ENCODE data around the gene SNX10. TPM values are rescaled to one million over a fixed set of nuclear protein-coding genes. Genes with fewer than 3 reads are reported as not detected.

SNX10 gene
- polyA plus RNA-seq, 4 donors, result 1.3 to 12.4 (median 4.9) TPM

DNA sequence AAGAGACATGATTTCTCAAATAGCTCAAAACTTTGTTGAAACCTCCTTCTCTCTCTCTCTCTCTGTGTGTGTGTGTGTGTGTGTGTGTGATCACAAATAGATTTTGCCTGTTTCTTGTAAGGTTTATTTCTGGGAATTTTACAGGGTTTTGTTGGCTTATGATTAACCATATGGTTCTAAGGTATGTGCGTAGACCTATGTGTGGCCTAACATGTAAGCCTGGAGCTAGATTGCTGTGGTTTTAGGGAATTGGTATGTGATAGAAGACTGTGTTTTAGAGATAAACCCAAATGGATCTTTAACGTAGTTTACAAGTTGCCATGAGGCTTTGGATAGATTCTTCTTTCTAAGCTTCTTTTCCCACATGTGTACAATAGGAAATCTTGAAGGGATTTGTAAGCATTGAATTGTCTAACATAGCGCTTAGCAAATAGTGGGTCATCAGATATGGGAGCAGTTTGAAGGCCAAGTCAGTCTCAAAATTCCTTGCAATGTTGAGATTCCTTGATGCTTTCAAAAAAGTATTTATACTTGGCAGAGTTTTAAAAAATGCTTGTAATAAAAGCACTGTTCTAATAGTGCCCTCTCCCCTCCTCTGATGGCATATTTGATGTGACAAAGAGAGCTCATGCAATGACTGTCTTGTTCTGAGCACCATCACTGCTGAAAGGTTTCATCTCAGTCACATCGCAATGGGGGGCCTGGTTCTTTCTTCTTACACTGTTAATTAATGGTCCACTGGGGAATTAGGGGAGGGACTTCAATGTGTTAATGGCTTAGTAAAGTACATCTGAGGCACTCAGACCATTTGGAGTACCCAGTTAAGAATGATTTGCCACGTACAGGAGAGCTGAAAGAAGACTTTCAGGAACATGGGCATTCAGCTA lies 118.2 kb downstream of the SNX10 start:
- peak in 1 of 2 donors; percentile 4 for DNase-seq
- H3K4me3 ChIP-seq (ENCODE audit: low read depth in 1 of 3, low read length in 3 of 3), result no peak overlapping the region
- no peaks in the 10 kb centered on the region for H3K9me3 ChIP-seq (ENCODE audit: control insufficient read depth in 2 of 2, insufficient read depth in 1 of 2, low read depth in 1 of 2, low read length in 1 of 2)
- H3K36me3 ChIP-seq (ENCODE audit: control insufficient read depth in 3 of 3, insufficient read depth in 2 of 3, low read depth in 1 of 3, low read length in 3 of 3), result no peaks in the 10 kb centered on the region
- H3K4me1 ChIP-seq (ENCODE audit: control insufficient read depth in 3 of 3, insufficient read depth in 2 of 3, low read depth in 1 of 3, low read length in 2 of 3), result no peaks in the 10 kb centered on the region
- H3K27me3 ChIP-seq (ENCODE audit: control insufficient read depth in 3 of 3, insufficient read depth in 3 of 3, low read length in 3 of 3), result no peaks in the 10 kb centered on the region
- no peak overlapping the region for H3K27ac ChIP-seq (ENCODE audit: low read depth in 1 of 3, low read length in 2 of 3)
- no peak for FAIRE-seq
- WGBS, 3 donors, result 81 to 86% (median 83%) methylated on average over 5 of the region's 5 CpGs

DNA sequence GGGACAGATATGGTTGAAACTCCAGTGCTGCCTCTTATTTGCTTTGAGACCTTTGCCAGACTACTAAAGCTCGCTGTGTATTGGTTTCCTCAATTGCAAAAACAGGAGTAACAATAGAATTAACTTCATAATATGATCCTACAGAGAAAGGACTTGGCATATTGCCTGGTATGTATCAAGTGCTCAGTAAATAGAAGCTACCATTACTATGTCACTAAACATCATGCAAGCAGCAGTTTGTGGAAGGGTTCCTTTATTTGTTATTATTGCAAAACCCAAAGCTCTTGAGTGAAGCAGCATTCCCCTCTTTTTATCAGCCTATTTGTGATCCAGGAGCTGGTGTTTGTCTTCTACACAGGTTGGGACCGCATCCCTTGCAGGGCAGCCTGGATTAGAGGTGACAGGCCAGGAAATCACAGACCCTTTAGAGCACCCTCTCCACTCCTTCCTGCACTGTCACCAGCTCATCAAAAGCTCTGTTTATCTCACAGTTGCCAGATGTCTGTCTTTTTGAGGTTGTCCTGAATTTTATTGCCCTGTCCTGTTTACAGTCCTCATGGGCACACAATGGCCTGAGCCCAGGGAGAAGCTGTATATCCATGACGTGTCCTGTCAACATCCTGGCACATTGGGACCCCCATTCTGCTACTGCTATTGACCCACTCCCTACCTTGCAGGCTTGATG lies 121.5 kb downstream of the SNX10 start:
- DNase-seq, result no peak
- 59 to 75% (median 67%) methylated on average over 3 of the region's 3 CpGs for WGBS, 3 donors
- no peak for FAIRE-seq

DNA sequence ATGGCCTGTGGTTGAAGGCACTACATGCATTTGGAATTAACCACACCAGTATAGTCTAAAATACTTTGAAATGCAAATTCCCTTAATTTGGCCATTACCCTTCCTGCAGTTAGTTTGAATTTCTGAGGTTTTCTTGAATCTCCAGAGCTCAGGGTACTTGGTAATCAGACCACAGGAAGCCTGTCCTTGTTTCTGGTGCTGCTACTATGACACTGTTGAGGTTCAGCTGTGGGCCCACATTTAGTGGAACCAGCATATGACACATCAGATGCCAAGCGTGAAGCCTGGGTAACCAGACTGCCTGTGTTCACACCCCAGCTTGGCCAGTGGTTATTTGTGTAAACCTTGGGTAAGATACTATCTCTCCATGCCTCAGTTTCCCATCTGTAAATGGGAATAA lies 124.3 kb downstream of the SNX10 start:
- no peak overlapping the region for H3K27ac ChIP-seq (ENCODE audit: low read depth in 1 of 3, low read length in 2 of 3)
- FAIRE-seq (no peak), DNase-seq (no peak)
- no peak overlapping the region for H3K4me3 ChIP-seq (ENCODE audit: low read depth in 1 of 3, low read length in 3 of 3)
- H3K4me1 ChIP-seq (ENCODE audit: control insufficient read depth in 3 of 3, insufficient read depth in 2 of 3, low read depth in 1 of 3, low read length in 2 of 3), result no peaks in the 10 kb centered on the region
- no peaks in the 10 kb centered on the region for H3K9me3 ChIP-seq (ENCODE audit: control insufficient read depth in 2 of 2, insufficient read depth in 1 of 2, low read depth in 1 of 2, low read length in 1 of 2)
- WGBS, 3 donors, result 78 to 89% (median 86%) methylated on average over 1 of the region's 1 CpG
- H3K27me3 ChIP-seq (ENCODE audit: control insufficient read depth in 3 of 3, insufficient read depth in 3 of 3, low read length in 3 of 3), result no peaks in the 10 kb centered on the region
- H3K36me3 ChIP-seq (ENCODE audit: control insufficient read depth in 3 of 3, insufficient read depth in 2 of 3, low read depth in 1 of 3, low read length in 3 of 3), result no peaks in the 10 kb centered on the region

More for the DNA sequence above, 121.5 kb downstream of the SNX10 start:
- H3K36me3 ChIP-seq (ENCODE audit: control insufficient read depth in 3 of 3, insufficient read depth in 2 of 3, low read depth in 1 of 3, low read length in 3 of 3), result no peaks in the 10 kb centered on the region
- no peak overlapping the region for H3K4me3 ChIP-seq (ENCODE audit: low read depth in 1 of 3, low read length in 3 of 3)
- H3K27me3 ChIP-seq (ENCODE audit: control insufficient read depth in 3 of 3, insufficient read depth in 3 of 3, low read length in 3 of 3), result no peaks in the 10 kb centered on the region
- H3K9me3 ChIP-seq (ENCODE audit: control insufficient read depth in 2 of 2, insufficient read depth in 1 of 2, low read depth in 1 of 2, low read length in 1 of 2), result no peaks in the 10 kb centered on the region
- H3K4me1 ChIP-seq (ENCODE audit: control insufficient read depth in 3 of 3, insufficient read depth in 2 of 3, low read depth in 1 of 3, low read length in 2 of 3), result no peaks in the 10 kb centered on the region
- no peak overlapping the region for H3K27ac ChIP-seq (ENCODE audit: low read depth in 1 of 3, low read length in 2 of 3)

DNA sequence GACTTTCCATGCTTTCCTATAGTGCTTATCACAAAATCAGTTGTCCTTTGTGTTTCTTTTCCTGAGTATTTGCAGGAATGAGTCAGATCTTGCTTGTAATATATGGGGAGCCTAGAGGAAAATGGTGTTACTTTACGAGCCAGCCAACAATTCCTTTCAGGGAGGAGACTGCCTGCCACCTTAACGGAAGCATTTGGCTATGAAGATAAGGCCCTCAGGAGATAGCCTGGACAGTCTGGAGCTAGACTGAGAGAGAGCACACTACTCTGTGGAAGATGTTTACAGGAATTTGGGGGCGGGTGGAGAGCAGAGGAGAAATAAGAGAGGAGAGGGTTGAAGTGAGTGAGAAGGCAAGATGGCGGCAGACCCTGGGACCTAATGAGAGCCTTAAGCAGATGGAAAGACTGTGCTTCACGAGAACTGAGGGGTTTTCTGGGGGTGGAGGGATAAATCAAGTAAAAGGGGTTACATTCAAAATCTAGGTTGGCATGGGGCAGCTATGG lies 126.3 kb downstream of the SNX10 start:
- DNase-seq (no peak), FAIRE-seq (no peak)

DNA sequence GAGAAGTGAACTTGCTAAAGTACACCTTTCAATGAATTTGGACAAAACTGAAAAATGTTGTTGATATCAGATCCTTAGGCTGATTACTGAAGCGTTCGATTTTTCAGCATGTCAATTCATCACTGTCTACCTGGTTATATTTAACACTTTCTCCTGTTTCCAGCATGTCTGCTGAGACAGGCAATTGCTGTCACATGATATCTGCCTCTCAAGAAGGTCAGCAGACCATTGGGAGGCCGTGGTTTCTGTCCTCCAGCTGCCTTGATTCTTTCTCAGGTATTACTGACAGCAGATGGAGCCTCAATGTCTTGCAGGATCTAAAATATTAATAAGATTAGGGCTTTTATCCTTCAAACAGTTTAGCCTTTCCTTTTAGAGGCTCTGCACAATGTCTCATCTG lies 127.5 kb downstream of the SNX10 start:
- H3K27me3 ChIP-seq (ENCODE audit: control insufficient read depth in 3 of 3, insufficient read depth in 3 of 3, low read length in 3 of 3), result no peaks in the 10 kb centered on the region
- FAIRE-seq, result no peak
- DNase-seq, result no peak
- no peaks in the 10 kb centered on the region for H3K36me3 ChIP-seq (ENCODE audit: control insufficient read depth in 3 of 3, insufficient read depth in 2 of 3, low read depth in 1 of 3, low read length in 3 of 3)
- H3K9me3 ChIP-seq (ENCODE audit: control insufficient read depth in 2 of 2, insufficient read depth in 1 of 2, low read depth in 1 of 2, low read length in 1 of 2), result no peaks in the 10 kb centered on the region
- H3K4me3 ChIP-seq (ENCODE audit: low read depth in 1 of 3, low read length in 3 of 3), result no peak overlapping the region
- H3K27ac ChIP-seq (ENCODE audit: low read depth in 1 of 3, low read length in 2 of 3), result no peak overlapping the region
- WGBS, 3 donors, result 54 to 75% (median 58%) methylated on average over 3 of the region's 3 CpGs
- H3K4me1 ChIP-seq (ENCODE audit: control insufficient read depth in 3 of 3, insufficient read depth in 2 of 3, low read depth in 1 of 3, low read length in 2 of 3), result no peaks in the 10 kb centered on the region

More for the DNA sequence above, 126.3 kb downstream of the SNX10 start:
- Histone ChIP-seq H3K4me1 (ENCODE audit: control insufficient read depth in 3 of 3, insufficient read depth in 2 of 3, low read depth in 1 of 3, low read length in 2 of 3) (no peaks in the 10 kb centered on the region), H3K27me3 (ENCODE audit: control insufficient read depth in 3 of 3, insufficient read depth in 3 of 3, low read length in 3 of 3) (no peaks in the 10 kb centered on the region), H3K4me3 (ENCODE audit: low read depth in 1 of 3, low read length in 3 of 3) (no peak overlapping the region), H3K36me3 (ENCODE audit: control insufficient read depth in 3 of 3, insufficient read depth in 2 of 3, low read depth in 1 of 3, low read length in 3 of 3) (no peaks in the 10 kb centered on the region), H3K27ac (ENCODE audit: low read depth in 1 of 3, low read length in 2 of 3) (no peak overlapping the region), H3K9me3 (ENCODE audit: control insufficient read depth in 2 of 2, insufficient read depth in 1 of 2, low read depth in 1 of 2, low read length in 1 of 2) (no peaks in the 10 kb centered on the region)
- WGBS, 3 donors, result 72 to 80% (median 73%) methylated on average over 5 of the region's 5 CpGs

DNA sequence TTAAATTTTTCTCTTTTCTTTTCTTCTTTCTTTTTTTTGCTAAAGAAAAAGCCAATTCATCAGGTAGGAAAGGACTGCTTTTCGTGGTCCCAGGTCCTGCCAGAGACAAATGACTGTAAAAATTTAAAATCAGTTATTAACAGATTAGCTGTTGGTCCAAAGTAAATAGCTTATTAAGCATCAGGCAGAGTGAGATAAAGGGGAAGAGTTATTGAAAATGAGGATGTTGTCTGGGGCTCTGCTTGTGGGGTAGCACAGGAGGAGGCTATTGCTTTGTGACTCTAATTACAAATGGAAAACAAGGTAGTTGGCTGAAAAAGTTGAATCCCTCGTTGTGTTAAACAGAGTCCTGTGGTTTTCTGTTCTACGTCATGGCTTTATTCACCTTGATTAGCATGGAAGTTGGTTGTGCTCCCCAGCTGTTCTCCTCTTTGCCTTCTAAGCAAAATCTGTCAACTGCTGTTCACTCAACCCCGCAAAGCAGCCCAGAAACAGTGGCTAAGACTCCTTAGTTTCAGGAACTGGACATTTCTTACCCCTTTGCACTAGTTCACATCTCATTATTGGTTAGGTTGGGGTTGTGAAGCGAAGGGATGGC lies 128.9 kb downstream of the SNX10 start:
- Histone ChIP-seq H3K4me3 (ENCODE audit: low read depth in 1 of 3, low read length in 3 of 3) (no peak overlapping the region), H3K27ac (ENCODE audit: low read depth in 1 of 3, low read length in 2 of 3) (no peak overlapping the region), H3K9me3 (ENCODE audit: control insufficient read depth in 2 of 2, insufficient read depth in 1 of 2, low read depth in 1 of 2, low read length in 1 of 2) (no peaks in the 10 kb centered on the region), H3K27me3 (ENCODE audit: control insufficient read depth in 3 of 3, insufficient read depth in 3 of 3, low read length in 3 of 3) (no peaks in the 10 kb centered on the region), H3K36me3 (ENCODE audit: control insufficient read depth in 3 of 3, insufficient read depth in 2 of 3, low read depth in 1 of 3, low read length in 3 of 3) (no peaks in the 10 kb centered on the region), H3K4me1 (ENCODE audit: control insufficient read depth in 3 of 3, insufficient read depth in 2 of 3, low read depth in 1 of 3, low read length in 2 of 3) (no peaks in the 10 kb centered on the region)
- FAIRE-seq (no peak), DNase-seq (no peak)
- 50 to 71% (median 58%) methylated on average over 5 of the region's 5 CpGs for WGBS, 3 donors

DNA sequence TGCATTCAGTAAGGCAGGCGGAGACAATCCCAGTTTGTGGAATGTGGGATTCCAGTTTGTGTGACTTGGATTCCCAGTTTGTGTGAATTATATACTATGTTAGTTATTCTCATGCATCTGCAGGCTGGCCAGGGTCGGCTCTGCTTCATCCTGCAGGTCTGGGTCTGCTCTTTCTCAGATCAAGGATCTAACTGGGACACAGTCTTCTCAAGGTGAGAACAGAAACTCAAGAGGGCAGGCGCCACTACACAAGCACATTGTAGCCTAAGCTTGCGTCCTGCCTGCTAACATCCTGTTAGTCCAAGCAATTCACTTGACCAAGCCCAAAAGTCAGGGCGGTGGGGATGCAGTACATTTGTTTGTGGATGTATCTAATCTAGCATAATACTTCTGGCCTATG lies 131.1 kb downstream of the SNX10 start:
- H3K27ac ChIP-seq (ENCODE audit: low read depth in 1 of 3, low read length in 2 of 3), result no peak overlapping the region

DNA sequence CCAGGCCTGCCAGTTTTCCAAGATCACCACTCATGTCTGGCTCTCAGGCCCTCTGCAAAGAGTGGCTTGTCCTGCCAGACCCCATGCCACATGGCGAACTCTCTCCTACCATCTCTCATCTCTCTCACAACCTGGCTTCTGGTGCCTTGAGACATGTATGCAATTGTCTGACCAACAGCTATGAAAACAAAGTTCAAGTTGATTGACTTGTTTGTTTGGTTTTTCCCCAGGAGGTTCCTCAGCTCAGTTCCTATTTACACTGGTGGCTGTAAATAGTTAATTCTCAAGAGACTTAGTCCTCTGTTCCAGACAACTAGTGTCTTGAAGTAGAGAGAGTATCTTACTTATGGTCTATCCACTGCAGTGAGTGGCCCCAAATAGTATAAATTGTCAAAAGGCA lies 131.8 kb downstream of the SNX10 start:
- Histone ChIP-seq H3K27ac (ENCODE audit: low read depth in 1 of 3, low read length in 2 of 3) (no peak overlapping the region), H3K4me3 (ENCODE audit: low read depth in 1 of 3, low read length in 3 of 3) (no peak overlapping the region), H3K36me3 (ENCODE audit: control insufficient read depth in 3 of 3, insufficient read depth in 2 of 3, low read depth in 1 of 3, low read length in 3 of 3) (no peaks in the 10 kb centered on the region), H3K9me3 (ENCODE audit: control insufficient read depth in 2 of 2, insufficient read depth in 1 of 2, low read depth in 1 of 2, low read length in 1 of 2) (no peaks in the 10 kb centered on the region), H3K4me1 (ENCODE audit: control insufficient read depth in 3 of 3, insufficient read depth in 2 of 3, low read depth in 1 of 3, low read length in 2 of 3) (no peaks in the 10 kb centered on the region), H3K27me3 (ENCODE audit: control insufficient read depth in 3 of 3, insufficient read depth in 3 of 3, low read length in 3 of 3) (no peaks in the 10 kb centered on the region)
- DNase-seq (no peak), FAIRE-seq (no peak)
- WGBS, 3 donors, result 83 to 100% (median 93%) methylated on average over 1 of the region's 1 CpG

More for the DNA sequence above, 131.1 kb downstream of the SNX10 start:
- H3K4me3 ChIP-seq (ENCODE audit: low read depth in 1 of 3, low read length in 3 of 3), result no peak overlapping the region
- no peaks in the 10 kb centered on the region for H3K36me3 ChIP-seq (ENCODE audit: control insufficient read depth in 3 of 3, insufficient read depth in 2 of 3, low read depth in 1 of 3, low read length in 3 of 3)
- no peak for DNase-seq
- H3K4me1 ChIP-seq (ENCODE audit: control insufficient read depth in 3 of 3, insufficient read depth in 2 of 3, low read depth in 1 of 3, low read length in 2 of 3), result no peaks in the 10 kb centered on the region
- 87 to 92% (median 91%) methylated on average over 5 of the region's 5 CpGs for WGBS, 3 donors
- H3K27me3 ChIP-seq (ENCODE audit: control insufficient read depth in 3 of 3, insufficient read depth in 3 of 3, low read length in 3 of 3), result no peaks in the 10 kb centered on the region
- no peaks in the 10 kb centered on the region for H3K9me3 ChIP-seq (ENCODE audit: control insufficient read depth in 2 of 2, insufficient read depth in 1 of 2, low read depth in 1 of 2, low read length in 1 of 2)
- FAIRE-seq, result no peak
